Thymus (tissue), 11 donors: ENCODE results near the gene QSOX2. TPM values are rescaled to one million over a fixed set of nuclear protein-coding genes. Genes with fewer than 3 reads are reported as not detected.

Experiments used
- DNase-seq, 9 donors: peaks; one replicate each; pipeline ENCODE4 v3.0.0-alpha.2; 2013; ENCODE audit warnings: low spot score in 9 of 9, low read depth in 6 of 9, missing footprints in 1 of 9
- H3K27ac ChIP-seq, 2 donors: one replicate each; pipeline ENCODE4 v1.5.1; 2013; ENCODE audit warnings: control low read depth in 1 of 2, low read depth in 1 of 2, low read length in 1 of 2, mild to moderate bottlenecking in 1 of 2, moderate library complexity in 1 of 2
- H3K27me3 ChIP-seq, 2 donors: one replicate each; pipeline ENCODE4 v1.5.1; 2013; ENCODE audit warnings: low read length in 1 of 2; ENCODE audit not compliant: control insufficient read depth in 2 of 2, insufficient read depth in 1 of 2
- H3K36me3 ChIP-seq, 2 donors: one replicate each; pipeline ENCODE4 v1.5.1; 2013; ENCODE audit warnings: low read length in 1 of 2, mild to moderate bottlenecking in 1 of 2, moderate library complexity in 1 of 2; ENCODE audit not compliant: control insufficient read depth in 2 of 2, insufficient read depth in 2 of 2
- H3K4me1 ChIP-seq, 2 donors: one replicate each; pipeline ENCODE4 v1.5.1; 2013; ENCODE audit warnings: low read length in 2 of 2; ENCODE audit not compliant: control insufficient read depth in 2 of 2, insufficient read depth in 2 of 2
- H3K4me3 ChIP-seq, 2 donors: one replicate each; pipeline ENCODE4 v1.5.1; 2013; ENCODE audit warnings: low read length in 2 of 2, control low read depth in 1 of 2, mild to moderate bottlenecking in 1 of 2
- H3K9me3 ChIP-seq, 2 donors: one replicate each; pipeline ENCODE4 v1.5.1; 2013; ENCODE audit warnings: low read length in 1 of 2, mild to moderate bottlenecking in 1 of 2; ENCODE audit not compliant: control insufficient read depth in 2 of 2, insufficient read depth in 1 of 2
- WGBS: extraction: QIAGEN DNeasy Blood & Tissue Kit; methylation state at CpG from one replicate; pipeline ENCODE4 v1.1.7; 2013; 5-methylcytosine and 5-hydroxymethylcytosine counted together
- polyA plus RNA-seq: library from polyadenylated mRNA; stranded (reverse); fragments of 200-250 nt; gene quantifications from one replicate; pipeline ENCODE4 v1.2.3, GENCODE V29; 2013
- total RNA-seq: library from RNA; stranded (reverse); fragments of 120-200 nt; gene quantifications from one replicate; pipeline ENCODE4 v1.2.4, GENCODE V29; 2013
- donor health status: healthy.

Gene QSOX2
- total and polyA plus RNA-seq, 2 donors: 3.9 to 11.5 TPM

DNA sequence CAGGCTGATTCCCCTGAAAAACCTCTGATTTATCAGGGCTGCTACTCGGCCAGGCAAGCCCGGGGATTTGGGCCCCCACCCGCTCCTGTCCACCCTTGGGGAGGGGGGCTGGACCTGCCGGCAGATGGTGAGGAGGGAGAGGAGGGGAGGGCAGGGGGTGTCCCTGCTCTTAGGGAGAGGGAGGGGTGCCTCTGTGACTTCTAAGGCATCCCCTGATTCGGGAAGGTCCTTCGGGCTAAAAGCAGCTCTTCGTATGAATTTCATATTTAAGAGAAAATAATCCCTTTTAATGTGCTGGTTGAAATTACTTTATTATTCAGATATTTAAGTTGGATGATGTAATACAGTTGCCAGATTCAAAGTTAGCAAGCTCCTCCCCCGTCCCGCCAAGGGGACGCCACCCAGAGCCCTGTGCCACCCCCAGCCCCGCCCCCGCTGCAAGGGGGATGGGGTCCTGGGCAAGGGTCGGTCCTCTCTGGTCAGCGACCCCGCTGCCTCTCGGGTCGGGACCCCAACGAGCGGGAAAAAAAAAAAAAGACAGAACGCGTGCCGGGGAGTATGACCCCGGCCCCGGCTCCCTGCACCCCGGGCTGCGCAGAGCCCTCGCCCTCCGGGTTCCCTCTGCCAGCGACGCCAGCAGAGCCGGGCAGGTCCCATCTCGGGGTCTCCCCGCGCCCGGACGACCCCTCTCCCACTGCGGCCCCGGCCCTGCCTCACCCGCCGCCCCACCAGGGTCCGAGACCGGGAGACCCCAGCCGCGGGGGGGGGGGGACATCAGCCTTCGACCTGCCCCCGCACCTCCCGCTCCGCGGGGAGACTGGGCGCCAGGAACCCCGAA, 53.1 kb downstream of the QSOX2 start:
- H3K27me3 ChIP-seq: peaks cover 77 to 96% of the 10 kb centered on the region in 2 donors
- H3K4me3 ChIP-seq: no peak overlapping the region
- 5% methylated on average over 51 of the region's 51 CpGs for WGBS
- no peaks in the 10 kb centered on the region for H3K36me3 ChIP-seq
- no peak for DNase-seq
- H3K4me1 ChIP-seq: no peaks in the 10 kb centered on the region
- no peak overlapping the region for H3K27ac ChIP-seq
- H3K9me3 ChIP-seq: no peaks in the 10 kb centered on the region

DNA sequence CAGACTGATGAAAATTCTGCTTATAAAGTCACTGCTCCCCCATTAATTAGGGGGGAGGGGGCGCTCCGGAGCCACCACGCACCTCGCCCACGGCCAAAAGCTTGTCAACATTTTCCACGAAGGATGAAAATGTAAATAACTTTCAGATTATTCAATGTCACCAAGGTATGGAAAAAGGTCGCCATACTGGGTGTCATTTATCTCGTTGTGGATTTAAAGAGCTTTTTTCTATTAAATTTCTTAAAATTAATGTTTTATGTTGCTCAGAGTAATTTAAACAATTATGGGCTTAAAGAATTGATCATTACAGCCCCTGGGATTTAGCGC, 53.7 kb downstream of the QSOX2 start:
- H3K27me3 ChIP-seq: peaks cover 71 to 96% of the 10 kb centered on the region in 2 donors
- DNase-seq: no peak
- H3K4me3 ChIP-seq: no peak overlapping the region
- H3K9me3 ChIP-seq: no peaks in the 10 kb centered on the region
- H3K36me3 ChIP-seq: no peaks in the 10 kb centered on the region
- H3K4me1 ChIP-seq: no peaks in the 10 kb centered on the region
- WGBS: 26% methylated on average over 9 of the region's 9 CpGs
- no peak overlapping the region for H3K27ac ChIP-seq

DNA sequence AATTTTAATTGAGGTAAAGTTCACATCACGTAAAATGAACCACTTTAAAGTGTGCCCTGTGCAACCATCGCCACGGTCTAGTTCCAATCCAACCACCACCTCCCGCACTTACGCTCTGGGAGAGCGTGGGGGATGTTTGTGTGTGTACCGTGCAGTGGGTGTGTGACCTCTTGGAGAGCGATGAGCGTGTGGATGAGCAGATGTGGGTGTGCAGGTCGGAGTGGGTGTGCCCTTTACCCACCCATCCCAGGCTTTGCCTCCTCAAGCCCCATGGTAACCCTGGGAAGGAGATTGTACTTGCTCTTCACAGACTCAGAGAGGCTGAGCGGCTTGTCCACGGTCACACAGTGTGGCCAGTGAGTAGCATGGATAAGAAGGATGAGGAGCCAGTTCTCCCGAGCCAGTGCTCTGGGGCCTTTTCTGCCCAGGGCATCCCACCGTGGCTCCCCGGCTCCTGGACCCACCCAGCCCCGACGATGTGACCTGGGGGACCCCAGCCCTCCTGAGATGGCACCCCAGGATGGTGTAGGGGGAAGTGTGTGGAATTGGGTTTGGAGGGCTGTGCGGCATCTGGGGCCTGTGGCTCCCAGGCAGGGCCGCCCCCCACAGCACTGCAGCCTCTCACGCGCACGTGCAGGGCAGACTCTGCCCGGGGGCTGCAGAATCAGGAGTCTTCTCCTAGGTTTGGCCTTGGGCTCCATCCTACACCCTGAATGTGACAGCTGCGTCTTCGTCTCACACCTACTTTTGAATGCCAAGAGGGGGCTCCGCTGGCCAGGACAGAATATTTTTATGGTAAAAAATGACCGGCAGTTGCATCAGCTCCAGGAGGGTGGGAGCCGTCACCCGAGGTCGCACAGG, 54.3 kb downstream of the QSOX2 start:
- Histone ChIP-seq H3K27me3 (peaks cover 65 to 94% of the 10 kb centered on the region in 2 donors), H3K4me3 (no peak overlapping the region), H3K27ac (no peak overlapping the region), H3K9me3 (no peaks in the 10 kb centered on the region), H3K4me1 (no peaks in the 10 kb centered on the region), H3K36me3 (no peaks in the 10 kb centered on the region)
- WGBS: 51% methylated on average over 30 of the region's 30 CpGs
- DNase-seq: no peak

DNA sequence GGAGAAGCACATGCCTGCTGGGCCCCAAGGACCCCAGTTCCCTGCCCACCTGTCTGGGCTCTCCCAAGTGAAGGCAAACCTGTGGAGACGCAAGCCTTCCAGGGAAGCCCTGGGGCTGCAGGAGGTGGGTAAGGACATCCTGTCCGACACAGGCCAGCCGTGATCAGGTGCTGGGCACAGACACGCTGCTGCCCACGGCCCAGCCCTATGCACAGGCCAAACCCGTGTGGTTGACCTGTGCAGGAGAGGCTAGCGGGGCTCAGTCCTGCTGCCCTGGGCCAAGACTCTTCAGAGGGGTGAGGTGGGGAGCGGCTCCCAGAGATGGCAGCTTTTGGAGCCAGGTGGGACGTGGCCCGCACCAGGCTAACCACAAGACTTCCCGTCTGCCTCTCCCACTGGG, 55.0 kb downstream of the QSOX2 start:
- Histone ChIP-seq H3K4me3 (no peak overlapping the region), H3K27me3 (peaks cover 59 to 91% of the 10 kb centered on the region in 2 donors), H3K27ac (no peak overlapping the region), H3K4me1 (no peaks in the 10 kb centered on the region), H3K36me3 (no peaks in the 10 kb centered on the region), H3K9me3 (no peaks in the 10 kb centered on the region)
- DNase-seq: no peak
- 52% methylated on average over 11 of the region's 11 CpGs for WGBS

DNA sequence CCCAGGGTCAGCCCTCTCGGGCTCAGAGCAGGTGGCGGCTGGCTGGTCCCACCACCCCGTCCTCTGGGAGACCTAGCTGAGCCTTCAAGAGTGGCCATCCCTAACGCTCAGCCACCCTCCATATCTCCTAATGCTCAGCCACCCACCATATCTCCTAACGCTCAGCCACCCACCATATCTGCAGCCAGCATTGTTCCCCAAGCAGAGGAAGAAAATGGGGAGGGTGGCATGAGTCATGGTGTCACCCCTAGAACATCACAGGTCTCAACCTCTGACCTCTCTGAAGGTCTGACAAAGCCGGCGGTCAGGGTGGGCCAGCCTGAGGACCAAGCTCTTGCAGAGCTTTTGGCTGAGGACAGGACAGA, 55.4 kb downstream of the QSOX2 start:
- H3K27ac ChIP-seq: no peak overlapping the region
- H3K27me3 ChIP-seq: peaks cover 57 to 91% of the 10 kb centered on the region in 2 donors
- 81% methylated on average over 7 of the region's 7 CpGs for WGBS

DNA sequence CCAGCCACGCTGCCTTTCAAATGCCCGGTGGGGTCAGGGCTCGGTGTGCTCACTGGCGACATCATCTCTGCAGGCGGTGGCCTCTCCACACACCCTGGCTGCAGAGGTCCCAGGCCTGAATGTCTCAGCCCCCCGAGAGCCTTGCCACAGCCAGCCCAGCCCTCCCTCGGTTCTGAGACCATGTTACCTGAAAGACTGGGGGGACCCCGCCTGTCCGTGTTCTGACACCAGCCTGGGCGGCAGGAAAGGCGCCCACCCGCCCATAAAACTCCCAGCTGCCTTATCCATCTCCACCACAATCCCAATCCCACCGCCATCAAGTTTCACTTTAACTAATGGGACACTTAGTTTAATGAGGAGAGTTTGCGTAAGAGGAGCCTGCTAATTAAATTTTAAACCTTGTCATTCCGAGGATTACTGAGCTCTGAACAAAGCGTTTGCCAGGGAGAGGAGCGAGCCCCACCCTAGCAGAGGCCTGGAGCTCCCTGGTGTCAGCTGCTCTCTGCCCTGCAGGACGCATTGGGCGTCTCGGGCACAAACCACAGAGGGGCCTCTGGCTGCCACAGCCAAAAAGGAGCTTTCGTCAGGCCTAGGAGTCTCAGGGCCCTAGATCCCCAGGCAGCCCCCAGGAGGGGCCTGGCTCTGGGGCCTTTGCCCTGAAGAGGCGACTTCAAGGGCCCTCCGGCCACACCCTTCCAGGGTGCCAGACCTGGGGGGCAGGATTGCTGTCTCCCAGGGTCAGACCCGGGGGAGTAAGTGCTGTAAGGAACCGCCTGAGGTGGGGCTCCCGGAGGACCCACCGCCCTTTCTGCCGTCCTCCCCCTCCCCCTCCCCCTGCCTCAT, 56.0 kb downstream of the QSOX2 start:
- peaks cover 53 to 90% of the 10 kb centered on the region in 2 donors for H3K27me3 ChIP-seq
- WGBS: 55% methylated on average over 28 of the region's 28 CpGs
- H3K27ac ChIP-seq: no peak overlapping the region
- DNase-seq: no peak
- no peaks in the 10 kb centered on the region for H3K9me3 ChIP-seq
- no peaks in the 10 kb centered on the region for H3K36me3 ChIP-seq
- H3K4me3 ChIP-seq: no peak overlapping the region
- no peaks in the 10 kb centered on the region for H3K4me1 ChIP-seq

More for the DNA sequence above, 55.4 kb downstream of the QSOX2 start:
- Histone ChIP-seq H3K4me3 (no peak overlapping the region), H3K36me3 (no peaks in the 10 kb centered on the region), H3K9me3 (no peaks in the 10 kb centered on the region), H3K4me1 (no peaks in the 10 kb centered on the region)
- DNase-seq: no peak

DNA sequence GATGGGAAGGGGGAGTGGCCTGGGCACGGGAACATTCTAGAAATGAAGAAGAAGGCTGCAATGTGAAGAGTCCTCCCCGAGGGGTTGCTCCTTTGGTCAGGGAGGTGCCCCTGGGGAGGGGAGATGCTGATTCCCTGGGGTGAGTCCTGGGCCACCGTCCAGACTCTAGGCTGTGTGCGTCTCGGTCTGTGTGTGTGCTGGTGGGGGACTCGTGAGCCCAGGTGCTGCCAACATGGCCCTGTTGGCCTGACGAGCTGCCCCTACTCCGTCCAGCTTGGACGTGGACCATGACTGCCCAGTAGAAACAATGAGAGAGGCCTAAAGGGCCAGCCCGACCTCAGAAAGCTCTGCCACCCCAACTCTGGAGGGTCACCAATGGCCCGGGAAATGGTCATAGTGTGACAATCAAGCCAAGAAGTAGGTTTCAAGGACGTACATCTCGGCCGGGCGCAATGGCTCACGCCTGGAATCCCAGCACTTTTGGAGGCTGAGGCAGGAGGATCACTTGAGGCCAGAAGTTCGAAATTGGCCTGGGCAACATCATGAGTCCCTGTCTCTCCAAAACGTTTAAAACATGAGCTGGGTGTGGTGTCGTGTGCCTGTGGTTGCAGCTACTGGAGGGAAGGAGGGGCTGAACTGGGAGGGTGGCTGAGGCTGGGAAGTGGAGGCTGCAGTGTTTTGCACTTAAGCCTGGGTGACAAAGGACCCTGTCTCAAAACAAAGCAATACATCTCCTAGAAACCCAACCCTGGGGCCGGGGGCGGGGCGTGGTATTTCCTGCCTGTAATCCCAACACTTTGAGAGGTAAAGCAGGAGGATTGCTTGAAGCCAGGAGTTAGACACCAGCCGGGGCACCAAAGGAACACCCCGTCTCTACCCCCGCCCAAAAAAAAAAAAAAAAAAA, 57.7 kb downstream of the QSOX2 start:
- DNase-seq: no peak
- WGBS: 80% methylated on average over 25 of the region's 25 CpGs
- H3K36me3 ChIP-seq: no peaks in the 10 kb centered on the region
- H3K9me3 ChIP-seq: no peaks in the 10 kb centered on the region
- no peaks in the 10 kb centered on the region for H3K4me1 ChIP-seq
- H3K27ac ChIP-seq: no peak overlapping the region
- peaks cover 36 to 81% of the 10 kb centered on the region in 2 donors for H3K27me3 ChIP-seq
- H3K4me3 ChIP-seq: no peak overlapping the region

DNA sequence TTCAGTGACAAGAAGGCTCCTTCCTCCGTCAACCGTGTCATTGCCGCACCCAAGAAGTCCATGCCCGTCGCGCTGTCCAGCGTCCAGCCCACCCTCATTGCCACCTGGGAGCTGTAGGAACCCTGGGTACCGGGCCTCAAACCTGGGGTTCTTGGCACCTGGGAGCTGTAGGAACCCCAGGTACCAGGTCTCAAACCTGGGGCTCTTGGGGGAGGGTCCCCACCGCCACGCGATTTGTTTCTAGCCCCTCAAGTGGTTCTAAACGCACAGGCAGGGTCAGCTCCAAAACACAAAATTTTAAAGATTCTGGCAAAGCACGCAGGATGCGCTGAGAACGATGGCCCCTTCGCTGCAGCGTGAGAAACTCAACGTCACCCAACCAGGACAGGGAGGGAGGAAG, 58.4 kb downstream of the QSOX2 start:
- H3K27ac ChIP-seq: no peak overlapping the region
- H3K4me3 ChIP-seq: no peak overlapping the region
- 96% methylated on average over 18 of the region's 18 CpGs for WGBS
- DNase-seq: no peak
- H3K9me3 ChIP-seq: no peaks in the 10 kb centered on the region
- H3K36me3 ChIP-seq: no peaks in the 10 kb centered on the region
- no peaks in the 10 kb centered on the region for H3K4me1 ChIP-seq
- peaks cover 29 to 79% of the 10 kb centered on the region in 2 donors for H3K27me3 ChIP-seq
